HG02970 (cell line): ENCODE results near the gene GALNT4.

Experiments used
- ATAC-seq: cut with Tn5 transposase; IDR thresholded peaks from one replicate; pipeline ENCODE4 v1.9.1; 2021; ENCODE audit warnings: mild to moderate bottlenecking, moderate library complexity, moderate number of reproducible peaks; ENCODE audit not compliant: unreplicated experiment, low FRiP score

Gene GALNT4

GRCh38 chr12:89497005-89497404, 27.6 kb downstream of the GALNT4 start:
- no peak for ATAC-seq

GRCh38 chr12:89494411-89495231, 30.0 kb downstream of the GALNT4 start:
- no peak for ATAC-seq

GRCh38 chr12:89493670-89494302, 30.8 kb downstream of the GALNT4 start:
- ATAC-seq: no peak

GRCh38 chr12:89492883-89493282, 31.7 kb downstream of the GALNT4 start:
- ATAC-seq: no peak

- ATAC-seq: no peak
Measured at GRCh38 chr12:89490922-89491321, 33.7 kb downstream of the GALNT4 start.

GRCh38 chr12:89486264-89486663, 38.3 kb downstream of the GALNT4 start:
- no peak for ATAC-seq

- no peak for ATAC-seq
Measured at GRCh38 chr12:89484470-89484869, 40.1 kb downstream of the GALNT4 start.

GRCh38 chr12:89481213-89481914, 43.2 kb downstream of the GALNT4 start:
- no peak for ATAC-seq

- ATAC-seq: no peak
Measured at GRCh38 chr12:89479982-89480381, 44.6 kb downstream of the GALNT4 start.

GRCh38 chr12:89477633-89478279, 46.8 kb downstream of the GALNT4 start:
- ATAC-seq: no peak

- ATAC-seq: no peak
Measured at GRCh38 chr12:89476904-89477595, 47.5 kb downstream of the GALNT4 start.

- ATAC-seq: no peak
Measured at GRCh38 chr12:89476232-89476631, 48.4 kb downstream of the GALNT4 start.

GRCh38 chr12:89475203-89475990, 49.2 kb downstream of the GALNT4 start:
- no peak for ATAC-seq

- ATAC-seq: no peak
Measured at GRCh38 chr12:89474615-89475014, 50.0 kb downstream of the GALNT4 start.
